Muscle of back (tissue), 11 donors: Measurements from ENCODE around the gene CCDC170. TPM values are rescaled to one million over a fixed set of nuclear protein-coding genes. Genes with fewer than 3 reads are reported as not detected.
"Not testable (repeated sequence)": the region's sequence is repeated elsewhere in the genome, so short reads cannot be mapped to it uniquely, and the experiment has no call there.

ENCODE experiments used
- DNase-seq, 3 donors: peaks; one replicate each; pipeline versions ENCODE4 v3.0.0 to v3.0.0-alpha.2; 2013
- polyA plus RNA-seq, 10 donors: library from polyadenylated mRNA; unstranded; fragments of 120-200 nt; gene quantifications; one replicate each; pipeline ENCODE4 v1.2.1, GENCODE V29; 2013; ENCODE audit not compliant: insufficient read length in 10 of 10

The CCDC170 gene
- polyA plus RNA-seq, 10 donors, result 0.50 to 1.7 (median 0.69) TPM

- DNase-seq, result no peak
Observed at GRCh38 chr6:151544453-151544852, 50.6 kb downstream of the CCDC170 start.

DNA sequence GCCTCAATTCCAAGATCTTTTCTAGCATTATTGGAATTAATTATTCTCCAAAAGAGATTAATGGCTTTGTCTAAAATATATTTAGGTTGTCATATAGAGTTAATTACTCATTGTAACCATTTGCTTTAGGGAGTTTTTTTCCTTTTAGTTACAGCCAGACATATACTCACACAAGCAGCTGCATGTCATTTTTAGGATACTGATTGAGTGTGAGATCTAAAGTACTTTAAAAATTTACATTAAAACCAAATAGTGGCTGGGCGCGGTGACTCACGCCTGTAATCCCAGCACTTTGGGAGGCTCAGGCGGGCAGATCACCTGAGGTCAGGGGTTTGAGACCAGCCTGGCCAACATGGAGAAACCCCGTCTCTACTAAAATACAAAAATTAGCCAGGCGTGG is 51.1 kb downstream of the CCDC170 start:
- DNase-seq, result not testable (repeated sequence)

- DNase-seq, result no peak
Observed at GRCh38 chr6:151546941-151547659, 53.3 kb downstream of the CCDC170 start.

- no peak for DNase-seq
Observed at GRCh38 chr6:151548201-151548600, 54.4 kb downstream of the CCDC170 start.

- DNase-seq, result no peak
Observed at GRCh38 chr6:151549790-151550189, 56.0 kb downstream of the CCDC170 start.

DNA sequence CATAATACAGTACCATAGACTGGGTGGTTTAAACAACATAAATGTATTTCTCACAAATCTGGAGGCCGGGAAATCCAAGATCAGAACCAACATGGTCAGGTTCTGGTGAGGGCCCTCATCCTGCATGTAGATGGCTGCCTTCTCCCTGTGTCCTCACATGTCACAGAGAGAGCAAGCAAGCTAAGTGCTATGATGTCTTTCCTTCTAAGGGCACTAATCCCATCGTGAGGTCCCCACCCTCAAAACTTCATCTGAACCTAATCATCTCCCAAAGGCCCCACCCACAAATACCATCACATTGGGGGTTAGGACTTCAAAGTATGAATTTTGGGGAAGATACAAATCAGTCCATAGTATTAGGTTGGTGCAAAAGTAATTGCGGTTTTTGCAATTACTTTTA is 56.8 kb downstream of the CCDC170 start:
- no peak for DNase-seq

- DNase-seq, result no peak
Observed at GRCh38 chr6:151551223-151551857, 57.5 kb downstream of the CCDC170 start.

DNA sequence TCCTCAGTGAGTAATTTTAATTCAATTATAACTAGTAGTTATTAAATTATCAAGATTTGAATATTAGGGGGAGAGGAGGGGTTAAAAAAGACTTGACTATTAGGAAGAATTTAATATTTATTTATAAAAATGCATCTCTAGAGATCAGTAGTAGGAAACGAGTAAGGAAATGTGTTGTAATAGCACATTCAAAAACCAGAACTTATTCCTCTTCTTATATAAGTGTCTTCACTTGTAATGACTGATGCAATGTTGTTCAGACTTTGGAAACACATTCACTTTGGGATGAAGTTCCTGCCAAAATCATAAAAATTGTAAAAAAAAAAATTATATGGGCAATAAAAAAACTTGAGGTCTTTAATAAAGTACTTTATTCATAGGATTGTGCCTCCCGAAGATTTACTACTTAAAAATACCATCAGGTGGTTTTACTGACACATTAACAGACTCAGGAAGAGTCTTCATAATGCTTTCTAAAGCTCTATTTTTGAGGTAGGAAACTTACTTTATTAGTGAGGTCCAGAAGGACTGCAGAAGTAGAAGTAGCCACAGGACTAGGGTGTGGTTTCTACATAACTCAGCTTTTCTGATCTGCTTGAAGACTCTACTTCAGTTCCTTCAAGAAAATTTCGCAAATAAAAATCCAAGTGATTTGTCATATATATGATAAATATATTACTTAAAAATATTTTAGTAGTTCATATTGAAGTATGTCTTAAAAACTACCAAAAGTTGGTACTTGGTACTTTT is 59.8 kb downstream of the CCDC170 start:
- DNase-seq, result no peak

DNA sequence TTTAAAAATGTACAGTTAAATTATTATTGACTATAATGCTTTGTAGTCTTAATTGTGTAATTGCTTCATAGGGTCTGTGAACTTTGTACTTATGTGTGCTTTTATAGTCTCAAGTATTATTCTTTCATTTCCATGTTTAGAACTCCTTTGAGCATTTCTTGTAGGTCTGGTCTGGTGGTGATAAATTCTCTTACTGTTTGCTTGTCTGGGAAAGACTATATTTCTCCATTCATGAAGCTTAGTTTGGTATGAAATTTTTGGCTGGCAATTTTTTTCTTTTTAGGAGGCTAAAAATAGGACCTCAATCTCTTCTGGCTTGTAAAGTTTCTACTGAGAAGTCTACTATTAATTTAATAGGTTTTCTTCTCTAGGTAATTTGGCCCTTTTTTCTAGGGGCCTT is 67.4 kb downstream of the CCDC170 start:
- no peak for DNase-seq

GRCh38 chr6:151564654-151565053 is 70.8 kb downstream of the CCDC170 start:
- no peak for DNase-seq

GRCh38 chr6:151565940-151566339 is 72.1 kb downstream of the CCDC170 start:
- DNase-seq, result no peak

DNA sequence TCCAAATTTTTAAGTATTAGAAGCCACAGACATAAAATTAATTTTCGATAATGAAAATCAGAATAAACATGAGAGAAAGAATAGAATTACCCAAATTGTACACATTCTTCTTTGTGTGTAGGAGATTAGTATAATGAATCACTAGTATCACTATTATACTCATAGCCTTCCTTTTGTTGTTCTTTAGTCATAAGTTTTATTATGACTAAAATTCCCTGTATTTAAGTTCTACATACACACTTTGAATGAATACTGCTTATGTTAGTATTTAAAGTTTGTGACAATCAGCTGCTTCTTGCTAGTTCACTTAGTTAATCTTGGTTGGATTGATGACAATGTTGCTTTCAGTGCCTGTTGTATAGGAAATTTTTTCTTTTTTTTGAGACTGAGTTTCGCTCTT is 72.7 kb downstream of the CCDC170 start:
- no peak for DNase-seq

GRCh38 chr6:151576633-151577032 is 82.8 kb downstream of the CCDC170 start:
- no peak for DNase-seq

- no peak for DNase-seq
Observed at GRCh38 chr6:151577257-151577656, 83.4 kb downstream of the CCDC170 start.

- no peak for DNase-seq
Observed at GRCh38 chr6:151585741-151586140, 91.9 kb downstream of the CCDC170 start.

DNA sequence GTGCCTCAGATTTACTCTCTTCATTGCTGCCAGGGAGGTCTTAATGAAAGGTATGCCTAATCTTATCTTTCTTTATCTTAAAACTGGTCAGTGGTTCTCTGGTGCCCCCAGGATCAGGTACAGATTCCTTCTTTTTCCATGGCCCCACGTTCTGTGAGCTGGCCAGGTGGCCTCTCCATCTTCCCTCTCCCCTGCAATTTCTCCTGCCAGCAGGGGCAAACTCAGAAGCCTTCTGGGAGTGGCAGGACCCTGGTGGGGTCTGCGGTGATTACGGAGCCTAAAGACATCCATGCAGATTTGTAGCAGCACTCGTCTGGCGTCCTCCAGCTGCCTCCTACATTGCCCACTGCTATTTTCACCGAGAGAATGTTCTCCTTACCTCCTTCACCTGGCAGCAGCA is 95.8 kb downstream of the CCDC170 start:
- no peak for DNase-seq

- DNase-seq, result no peak
Observed at GRCh38 chr6:151590742-151591141, 96.9 kb downstream of the CCDC170 start.

DNA sequence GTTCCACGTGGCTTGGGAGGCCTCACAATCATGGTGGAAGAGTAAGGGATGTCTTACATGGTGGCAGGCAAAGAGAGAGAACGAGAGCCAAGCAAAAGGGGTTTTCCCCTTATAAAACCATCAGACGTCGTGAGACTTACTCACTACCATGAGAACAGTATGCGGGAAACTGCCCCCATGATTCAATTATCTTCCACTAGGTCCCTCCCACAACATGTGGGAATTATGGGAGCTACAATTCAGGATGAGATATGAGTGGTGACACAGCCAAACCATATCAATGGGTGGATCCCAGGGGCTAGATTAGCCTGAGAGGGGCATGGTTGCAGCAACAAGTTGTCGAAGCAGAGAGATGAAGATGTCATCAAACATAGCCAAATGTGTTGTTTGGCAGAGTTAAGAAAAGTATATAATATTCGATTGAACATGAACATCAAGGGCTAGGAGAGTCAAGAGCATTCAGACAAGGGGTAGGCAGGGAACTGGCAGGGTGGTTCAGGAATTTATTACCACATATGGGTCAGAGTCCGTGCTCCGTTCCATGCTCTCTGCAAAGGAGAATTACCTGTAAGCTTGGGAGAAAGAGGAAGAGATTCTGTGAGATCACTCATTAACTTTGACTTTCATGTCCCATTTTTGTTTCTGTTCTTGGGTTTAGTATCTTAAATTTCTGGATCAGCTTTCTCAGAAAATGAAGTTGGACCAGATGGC is 98.8 kb downstream of the CCDC170 start:
- DNase-seq, result no peak

DNA sequence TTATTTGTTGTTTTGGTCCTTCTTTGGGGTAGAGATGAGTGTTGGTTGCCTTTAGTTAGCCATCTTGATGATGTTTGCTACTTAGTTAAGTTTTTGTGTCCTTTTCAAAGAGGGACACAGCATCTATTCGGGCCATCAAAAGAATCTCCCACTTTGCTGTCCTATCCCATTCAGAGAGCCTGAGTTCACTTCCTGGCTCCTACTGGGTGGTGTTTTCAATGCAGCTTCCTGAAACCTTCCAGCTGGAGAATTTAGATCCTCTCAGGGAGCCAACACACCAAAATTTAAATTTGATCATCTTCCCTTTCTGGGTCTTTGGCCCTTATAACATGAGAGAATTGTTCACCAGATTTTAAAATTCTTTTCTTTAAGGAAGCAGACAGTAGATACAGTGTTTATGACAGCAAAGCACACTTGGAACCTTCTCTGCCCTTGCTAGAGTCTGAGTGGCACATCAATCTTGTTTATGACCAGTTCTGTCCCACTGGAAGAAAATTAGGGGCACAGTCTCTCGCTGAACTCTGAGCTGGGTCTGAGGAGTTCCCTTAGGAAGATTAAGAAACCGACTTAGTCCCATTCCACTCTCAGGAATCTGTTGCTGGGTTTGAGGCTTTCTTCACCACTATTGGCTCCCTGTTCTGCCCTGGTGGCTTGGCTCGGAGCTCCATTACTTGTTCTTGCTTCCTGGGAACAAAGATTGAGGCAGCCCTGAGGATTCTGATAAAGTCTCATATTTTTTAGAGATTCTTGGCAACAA is 115.5 kb downstream of the CCDC170 start:
- DNase-seq, result peak in 1 of 3 donors; percentile 26

GRCh38 chr6:151610326-151610725 is 116.5 kb downstream of the CCDC170 start:
- DNase-seq, result no peak

- no peak for DNase-seq
Observed at GRCh38 chr6:151614630-151615029, 120.8 kb downstream of the CCDC170 start.
